SK-N-SH treated with all-trans-retinoic acid at 6 μM for 48 hours (cell line): ENCODE measurements around the gene SLC38A7.

Experiments used
- PATZ1 ChIP-seq: fragments of 250-450 bp; sonication (Bioruptor Pico); IDR thresholded peaks from 2 replicates; pipeline ENCODE4 v1.8.0; 2020; ENCODE audit warnings: mild to moderate bottlenecking, moderate library complexity, borderline replicate concordance
- RARB ChIP-seq: fragments of 250-450 bp; sonication (Bioruptor Pico); IDR thresholded peaks from 2 replicates; pipeline ENCODE4 v1.8.0; 2021; ENCODE audit warnings: mild to moderate bottlenecking, moderate library complexity
- SNAI2 ChIP-seq: fragments of 250-450 bp; sonication (Bioruptor Pico); IDR thresholded peaks from 2 replicates; pipeline ENCODE4 v1.5.0; 2020; ENCODE audit warnings: mild to moderate bottlenecking, moderate library complexity
- TCF4 ChIP-seq: fragments of 250-450 bp; sonication (Bioruptor Pico); IDR thresholded peaks from 2 replicates; pipeline ENCODE4 v1.8.0; 2021; ENCODE audit warnings: mild to moderate bottlenecking, moderate library complexity, borderline replicate concordance
- ZFP30 ChIP-seq: fragments of 450-650 bp; formaldehyde crosslinking; IDR thresholded peaks from 2 replicates; pipeline ENCODE4 v1.5.0; 2022; ENCODE audit warnings: mild to moderate bottlenecking, moderate library complexity
- ZNF8 ChIP-seq: fragments of 450-650 bp; formaldehyde crosslinking; IDR thresholded peaks from 2 replicates; pipeline ENCODE4 v1.5.0; 2020; ENCODE audit warnings: mild to moderate bottlenecking, moderate library complexity

DNA sequence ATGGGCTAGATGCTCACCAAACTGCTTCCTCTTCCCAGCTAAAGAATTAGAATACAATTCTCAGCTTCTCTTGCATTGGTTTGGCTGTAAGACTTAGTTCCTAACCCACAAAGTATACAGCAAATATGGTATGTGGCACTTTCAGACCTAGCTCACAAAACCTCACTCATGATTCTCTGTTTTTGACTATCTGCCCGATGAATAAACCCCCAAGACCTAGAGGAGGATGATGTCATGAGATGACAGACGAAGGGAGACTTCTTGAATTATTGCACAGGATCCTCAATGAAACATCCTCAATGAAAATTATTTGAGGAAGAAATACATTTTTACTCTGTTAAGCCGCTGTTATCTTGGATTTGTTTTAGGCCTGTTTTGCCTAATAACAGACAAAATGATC lies 69.3 kb downstream of the SLC38A7 start:
- TF ChIP-seq SNAI2 (CRISPR knock-in tag) (no peak), ZNF8 (CRISPR knock-in tag) (no peak), PATZ1 (no peak), ZFP30 (no peak), TCF4 (no peak), RARB (CRISPR knock-in tag) (no peak)
